DOHH2 (cell line): ENCODE results near the gene SRP19.

ENCODE experiments used
- H3F3A ChIP-seq: fragments of 200-600 bp; sonication (generic), shearing (Covaris generic); 2 replicates; pipeline ENCODE4 v1.6.0; 2016; ENCODE audit warnings: antibody characterized with exemption, mild to moderate bottlenecking; ENCODE audit not compliant: control insufficient read depth, insufficient read depth
- H3K27ac ChIP-seq: fragments of 200-600 bp; sonication (generic); 2 replicates; pipeline ENCODE4 v1.5.1; 2014; ENCODE audit warnings: low read depth, mild to moderate bottlenecking, low read length, moderate library complexity
- H3K27me3 ChIP-seq: fragments of 200-600 bp; sonication (generic); 2 replicates; pipeline ENCODE4 v1.6.1; 2014; ENCODE audit warnings: mild to moderate bottlenecking, low read length, mixed read lengths; ENCODE audit not compliant: control insufficient read depth
- H3K36me3 ChIP-seq: fragments of 200-600 bp; sonication (generic); 2 replicates; pipeline ENCODE4 v1.6.1; 2014; ENCODE audit warnings: mild to moderate bottlenecking, low read length, moderate library complexity, mixed read lengths; ENCODE audit not compliant: control insufficient read depth
- H3K4me1 ChIP-seq: fragments of 200-600 bp; sonication (generic); 2 replicates; pipeline ENCODE4 v1.6.1; 2014; ENCODE audit warnings: mild to moderate bottlenecking, low read length, mixed read lengths; ENCODE audit not compliant: control insufficient read depth
- H3K4me2 ChIP-seq: fragments of 200-600 bp; sonication (generic); 2 replicates; pipeline ENCODE4 v1.6.0; 2014; ENCODE audit warnings: mild to moderate bottlenecking, low read length, moderate library complexity
- H3K4me3 ChIP-seq: fragments of 200-600 bp; sonication (generic); 2 replicates; pipeline ENCODE4 v1.5.1; 2014; ENCODE audit warnings: mild to moderate bottlenecking, low read length, mixed read lengths
- H3K79me2 ChIP-seq: fragments of 200-600 bp; sonication (generic); 2 replicates; pipeline ENCODE4 v1.6.1; 2014; ENCODE audit warnings: mild to moderate bottlenecking, low read length, mixed read lengths; ENCODE audit not compliant: control insufficient read depth
- H3K9me2 ChIP-seq: fragments of 200-600 bp; sonication (generic); replicated peaks from 2 replicates; pipeline ENCODE4 v1.6.1; 2014; ENCODE audit warnings: mild to moderate bottlenecking, low read length, mixed read lengths; ENCODE audit not compliant: control insufficient read depth
- H3K9me3 ChIP-seq: fragments of 200-600 bp; sonication (generic); 2 replicates; pipeline ENCODE4 v1.6.1; 2014; ENCODE audit warnings: antibody characterized with exemption, low read length, mixed read lengths; ENCODE audit not compliant: control insufficient read depth, insufficient read depth
- H4K20me1 ChIP-seq: fragments of 200-600 bp; sonication (generic); 2 replicates; pipeline ENCODE4 v1.6.0; 2014; ENCODE audit warnings: low read depth, mild to moderate bottlenecking, antibody characterized with exemption, low read length, moderate library complexity; ENCODE audit not compliant: control insufficient read depth, insufficient read depth
- EZH2phosphoT487 ChIP-seq: fragments of 200-600 bp; sonication (generic); IDR thresholded peaks from 2 replicates; pipeline ENCODE4 v1.6.1; 2017; ENCODE audit warnings: borderline replicate concordance, mild to moderate bottlenecking, antibody characterized with exemption, low read length, moderate library complexity, mixed read lengths
- TF ChIP-seq, protein P1 (sequence below): fragments of 200-600 bp; sonication (generic); IDR thresholded peaks from one replicate; pipeline ENCODE4 v1.5.1; 2014; ENCODE audit warnings: antibody characterized with exemption, mild to moderate bottlenecking, low read depth, low read length; ENCODE audit not compliant: poor library complexity, severe bottlenecking

Gene SRP19

DNA sequence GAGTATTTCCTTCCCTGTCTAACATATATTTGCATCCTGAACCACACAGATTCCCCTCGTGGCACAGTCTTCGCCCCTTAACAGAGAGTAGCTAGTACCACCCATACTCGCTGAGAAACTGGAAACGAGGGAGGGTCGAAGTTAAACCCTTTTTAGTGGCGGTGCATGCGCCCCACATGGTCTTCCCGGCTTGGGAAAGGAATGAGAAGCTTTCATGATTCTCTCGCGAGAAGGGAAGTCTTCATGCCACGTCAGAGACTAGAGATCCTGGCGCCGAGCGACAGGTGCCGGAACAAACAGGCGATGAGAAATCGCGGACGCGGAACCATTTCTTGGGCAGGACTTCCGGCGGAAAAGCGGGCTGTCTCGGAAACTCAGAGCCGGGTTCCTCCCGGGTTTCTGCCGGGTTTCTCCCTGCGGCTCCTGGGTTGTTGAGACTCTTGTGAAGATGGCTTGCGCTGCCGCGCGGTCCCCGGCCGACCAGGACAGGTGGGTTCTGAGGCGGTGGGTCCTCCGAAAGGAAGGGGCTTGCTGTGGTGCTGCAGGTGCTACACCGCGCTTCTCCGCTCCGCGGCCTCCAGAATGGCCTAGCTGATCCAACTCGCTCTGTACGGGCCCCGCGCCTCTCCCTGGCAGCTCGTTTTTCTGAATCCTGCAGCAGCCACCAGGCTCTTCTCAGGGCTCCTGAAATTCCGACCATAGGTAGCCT, at the start of gene SRP19:
Gene SRP19, plus strand, starts transcription at position 359 of the 709 bp plus-strand sequence. Its CDS starts 90 bp downstream, at position 449.
- Histone ChIP-seq H3K36me3 (peaks cover 44% of the 10 kb centered on the region), H3K4me3 (peak within 1 kb of the TSS; percentile 94), H3K4me1 (peaks cover 26% of the 10 kb centered on the region), H3F3A (no peaks in the 10 kb centered on the region), H3K79me2 (peaks cover 47% of the 10 kb centered on the region), H3K27me3 (no peaks in the 10 kb centered on the region), H3K9me3 (peaks cover 5% of the 10 kb centered on the region; the same call in 1 of the 2 replicates), H3K27ac (peak within 1 kb of the TSS; percentile 44), H3K9me2 (no peaks in the 10 kb centered on the region), H4K20me1 (no peaks in the 10 kb centered on the region; the same call in 1 of the 2 replicates), H3K4me2 (peak within 1 kb of the TSS; percentile 96)
- TF ChIP-seq, protein P1, sequence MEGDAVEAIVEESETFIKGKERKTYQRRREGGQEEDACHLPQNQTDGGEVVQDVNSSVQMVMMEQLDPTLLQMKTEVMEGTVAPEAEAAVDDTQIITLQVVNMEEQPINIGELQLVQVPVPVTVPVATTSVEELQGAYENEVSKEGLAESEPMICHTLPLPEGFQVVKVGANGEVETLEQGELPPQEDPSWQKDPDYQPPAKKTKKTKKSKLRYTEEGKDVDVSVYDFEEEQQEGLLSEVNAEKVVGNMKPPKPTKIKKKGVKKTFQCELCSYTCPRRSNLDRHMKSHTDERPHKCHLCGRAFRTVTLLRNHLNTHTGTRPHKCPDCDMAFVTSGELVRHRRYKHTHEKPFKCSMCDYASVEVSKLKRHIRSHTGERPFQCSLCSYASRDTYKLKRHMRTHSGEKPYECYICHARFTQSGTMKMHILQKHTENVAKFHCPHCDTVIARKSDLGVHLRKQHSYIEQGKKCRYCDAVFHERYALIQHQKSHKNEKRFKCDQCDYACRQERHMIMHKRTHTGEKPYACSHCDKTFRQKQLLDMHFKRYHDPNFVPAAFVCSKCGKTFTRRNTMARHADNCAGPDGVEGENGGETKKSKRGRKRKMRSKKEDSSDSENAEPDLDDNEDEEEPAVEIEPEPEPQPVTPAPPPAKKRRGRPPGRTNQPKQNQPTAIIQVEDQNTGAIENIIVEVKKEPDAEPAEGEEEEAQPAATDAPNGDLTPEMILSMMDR = no peak
- TF ChIP-seq EZH2phosphoT487 = no peak

DNA sequence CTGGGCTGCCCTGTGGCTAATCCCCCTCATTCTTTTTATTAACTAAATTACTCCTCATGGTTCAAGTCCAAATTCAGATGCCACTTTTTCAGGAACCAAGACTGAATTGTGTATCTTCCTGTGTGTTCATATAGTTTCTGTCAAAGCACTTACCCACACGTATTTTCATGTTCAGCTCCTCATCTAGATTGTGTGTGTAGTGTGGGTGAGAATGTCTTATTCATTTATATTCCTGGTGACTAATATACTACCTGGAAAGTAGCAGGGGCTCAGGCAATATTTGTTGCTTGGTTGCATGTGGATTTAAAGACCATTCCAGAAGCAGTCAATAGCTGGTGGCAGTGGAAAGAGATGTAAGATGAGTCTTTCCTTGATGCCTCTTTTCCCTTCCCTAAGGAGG, 48.5 kb upstream of the SRP19 start:
- Histone ChIP-seq H3K36me3 (peaks cover 34% of the 10 kb centered on the region), H4K20me1 (no peaks in the 10 kb centered on the region), H3K4me1 (peaks cover 9% of the 10 kb centered on the region), H3K9me2 (no peaks in the 10 kb centered on the region), H3K4me2 (no peak overlapping the region), H3K4me3 (no peak overlapping the region), H3K27me3 (no peaks in the 10 kb centered on the region), H3K27ac (no peak overlapping the region), H3K9me3 (no peaks in the 10 kb centered on the region), H3F3A (no peaks in the 10 kb centered on the region), H3K79me2 (no peaks in the 10 kb centered on the region)
- no peak for TF ChIP-seq EZH2phosphoT487
- TF ChIP-seq, protein P1 = no peak

DNA sequence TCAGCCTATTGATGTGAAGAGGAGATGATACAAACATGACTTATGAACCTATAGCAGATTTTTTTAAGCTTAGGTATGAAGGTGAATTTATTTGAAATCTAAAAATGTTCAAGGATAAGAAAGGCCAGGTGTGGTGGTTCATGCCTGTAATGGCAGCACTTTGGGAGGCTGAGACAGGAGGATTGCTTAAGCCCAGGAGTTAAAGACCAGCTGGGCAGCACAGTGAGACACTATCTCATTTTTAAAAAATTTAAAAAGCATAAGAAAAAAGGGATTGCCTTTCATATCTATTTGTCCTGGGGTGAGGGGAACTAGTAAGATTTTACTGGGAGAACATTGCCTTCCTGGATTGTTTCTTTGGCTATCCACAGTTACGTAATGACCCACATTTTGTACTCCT, 40.8 kb upstream of the SRP19 start:
- Histone ChIP-seq H3K79me2 (no peaks in the 10 kb centered on the region), H3K27me3 (no peaks in the 10 kb centered on the region), H4K20me1 (no peaks in the 10 kb centered on the region), H3K9me2 (no peaks in the 10 kb centered on the region), H3K36me3 (peaks cover 61% of the 10 kb centered on the region), H3K4me1 (peaks cover 15% of the 10 kb centered on the region), H3K9me3 (no peaks in the 10 kb centered on the region), H3K27ac (no peak overlapping the region), H3K4me3 (no peak overlapping the region), H3F3A (no peaks in the 10 kb centered on the region), H3K4me2 (no peak overlapping the region)
- TF ChIP-seq, protein P1 = no peak
- no peak for TF ChIP-seq EZH2phosphoT487
